GM18505 (cell line): ENCODE data around the gene MACROD2.
A peak's percentile ranks its signal among the peaks of the same experiment; 100 is the strongest.

Experiments
- ATAC-seq: cut with Tn5 transposase; IDR thresholded peaks from one replicate; pipeline ENCODE4 v1.9.1; 2021; ENCODE audit not compliant: unreplicated experiment
- POLR2A ChIP-seq: IDR thresholded peaks from 4 replicates; pipeline ENCODE4 v1.6.1; 2011; ENCODE audit warnings: borderline replicate concordance; ENCODE audit not compliant: insufficient read depth, insufficient read length; ENCODE audit errors: extremely low read depth

MACROD2 gene

DNA sequence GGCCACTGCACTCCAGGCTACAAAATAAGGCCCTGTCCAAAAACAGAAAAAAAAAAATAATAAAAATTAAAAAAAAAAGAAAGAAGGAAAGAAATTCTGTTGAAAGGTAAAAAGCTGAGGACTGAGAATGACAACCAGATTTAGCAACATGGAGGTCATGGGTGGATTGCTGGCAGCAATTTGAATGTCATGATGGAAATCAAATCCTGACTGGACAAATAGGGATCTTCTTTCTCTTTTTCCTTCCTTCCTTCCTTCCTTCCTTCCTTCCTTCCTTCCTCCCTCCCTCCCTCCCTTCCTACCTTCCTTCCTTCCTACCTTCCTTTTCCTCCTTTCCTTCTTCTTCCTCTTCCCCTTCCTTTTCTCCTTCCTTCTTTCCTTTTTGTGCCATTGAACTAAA, 895.4 kb downstream of the MACROD2 start:
- TF ChIP-seq POLR2A: no peak
- no peak for ATAC-seq

DNA sequence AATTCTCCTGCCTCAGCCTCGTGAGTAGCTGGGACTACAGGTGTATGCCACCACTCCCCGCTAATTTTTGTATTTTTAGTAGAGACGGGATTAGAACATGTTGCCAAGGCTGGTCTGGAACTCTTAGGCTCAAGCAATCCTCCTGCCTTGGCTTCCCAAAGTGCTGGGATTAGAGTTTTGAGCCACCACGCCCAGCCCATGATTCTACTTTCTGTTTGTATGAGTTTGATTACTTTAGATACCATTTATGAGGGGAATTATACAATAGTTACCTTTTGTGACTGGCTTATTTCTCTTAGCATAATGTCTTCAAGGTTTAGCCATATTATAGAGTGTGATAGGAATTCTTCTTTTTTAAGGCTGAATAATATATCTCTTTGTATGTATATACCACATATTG, 897.5 kb downstream of the MACROD2 start:
- ATAC-seq: no peak
- no peak for TF ChIP-seq POLR2A

DNA sequence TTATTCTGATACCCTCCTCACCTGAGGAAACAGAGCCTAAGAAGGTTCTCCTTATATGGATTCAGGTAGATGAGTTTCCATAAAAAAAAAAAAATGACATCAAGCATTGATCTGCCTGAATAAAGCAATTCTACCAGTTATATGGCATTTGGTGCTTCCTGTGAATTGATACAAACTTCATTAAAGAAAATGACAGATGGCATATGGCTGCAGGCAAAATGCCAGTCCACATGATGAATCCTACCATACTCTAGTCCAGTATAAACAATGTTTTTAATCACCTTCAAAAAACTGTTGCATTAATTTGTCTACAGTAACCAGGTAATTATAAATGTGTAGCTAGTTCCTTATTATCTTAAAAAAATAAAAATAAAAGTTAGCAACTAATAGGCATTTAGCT, 901.3 kb downstream of the MACROD2 start:
- no peak for ATAC-seq
- TF ChIP-seq POLR2A: no peak

DNA sequence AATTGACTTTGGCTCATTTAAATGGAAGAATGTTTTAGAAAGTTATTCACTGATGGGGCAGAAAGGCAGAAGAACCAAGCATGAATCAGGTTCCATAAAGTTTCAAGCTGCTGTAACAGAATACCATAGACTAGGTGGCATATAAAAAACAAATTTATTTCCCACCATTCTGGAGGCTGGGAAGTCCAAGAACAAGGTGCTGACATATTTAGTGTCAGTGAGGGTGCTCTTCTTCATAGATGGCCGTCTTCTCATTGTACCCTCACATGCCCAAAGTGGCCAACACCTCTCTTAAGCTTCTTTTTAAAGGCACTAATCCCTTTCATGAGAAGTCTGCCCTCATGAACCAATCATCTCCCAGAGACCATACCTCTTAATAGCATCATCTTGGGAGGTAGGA, 902.3 kb downstream of the MACROD2 start:
- TF ChIP-seq POLR2A: no peak
- ATAC-seq: no peak

DNA sequence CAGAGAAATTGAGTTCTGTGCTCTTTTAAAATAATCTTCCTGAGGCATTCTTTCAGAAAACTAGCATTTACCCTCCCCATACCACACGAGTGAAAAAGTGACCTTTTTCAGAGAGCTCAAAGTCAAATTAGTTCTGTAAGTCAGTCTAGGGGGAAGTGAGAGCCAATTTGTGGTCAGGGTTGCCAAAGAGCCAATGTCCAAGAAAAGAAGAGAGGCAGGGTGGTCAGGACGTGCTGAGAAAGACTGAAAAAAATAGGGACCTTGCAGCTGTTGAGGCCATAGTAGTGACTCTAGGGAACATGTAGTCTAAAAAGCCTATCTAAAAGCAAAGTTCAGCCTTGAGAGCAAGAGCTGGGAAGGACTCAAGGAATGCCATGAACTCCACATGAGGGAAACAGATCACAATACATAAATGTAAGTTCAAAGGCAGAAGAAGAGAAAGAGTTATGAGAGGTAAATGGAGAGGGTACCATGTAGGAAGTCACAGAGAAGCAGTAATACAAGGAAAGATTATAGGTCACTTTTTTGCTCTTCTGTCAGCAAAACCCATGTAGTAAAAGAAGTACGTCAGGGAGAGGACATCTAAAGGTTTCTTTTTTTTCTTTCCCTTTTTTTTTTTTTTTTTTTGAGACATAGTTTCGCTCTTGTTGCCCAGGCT, 907.2 kb downstream of the MACROD2 start:
- TF ChIP-seq POLR2A: no peak
- peak; percentile 89 for ATAC-seq

DNA sequence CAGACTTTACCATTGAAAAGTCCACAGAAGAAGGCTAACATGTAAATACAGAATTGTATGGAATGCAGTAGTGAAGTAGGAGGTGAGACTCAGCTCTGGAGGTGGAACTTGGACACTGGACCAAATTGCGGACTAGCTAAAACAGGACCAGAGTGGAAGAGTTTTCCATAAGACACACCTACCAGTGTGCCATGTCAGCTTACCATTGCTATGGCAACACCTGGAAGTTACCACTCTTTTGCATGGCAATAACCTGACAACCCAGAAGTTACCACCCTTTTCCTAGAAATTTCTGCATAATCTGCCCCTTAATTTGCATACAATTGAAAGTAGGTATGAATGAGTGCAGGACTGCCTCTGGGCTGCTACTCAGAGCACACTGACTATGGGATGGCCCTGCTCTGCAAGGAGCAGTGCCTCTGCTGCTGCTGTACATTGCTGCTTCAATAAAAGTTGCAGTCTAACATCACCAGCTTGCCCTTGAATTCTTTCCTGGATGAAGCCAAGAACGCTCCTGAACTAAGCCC, 911.7 kb downstream of the MACROD2 start:
- no peak for ATAC-seq
- TF ChIP-seq POLR2A: no peak

DNA sequence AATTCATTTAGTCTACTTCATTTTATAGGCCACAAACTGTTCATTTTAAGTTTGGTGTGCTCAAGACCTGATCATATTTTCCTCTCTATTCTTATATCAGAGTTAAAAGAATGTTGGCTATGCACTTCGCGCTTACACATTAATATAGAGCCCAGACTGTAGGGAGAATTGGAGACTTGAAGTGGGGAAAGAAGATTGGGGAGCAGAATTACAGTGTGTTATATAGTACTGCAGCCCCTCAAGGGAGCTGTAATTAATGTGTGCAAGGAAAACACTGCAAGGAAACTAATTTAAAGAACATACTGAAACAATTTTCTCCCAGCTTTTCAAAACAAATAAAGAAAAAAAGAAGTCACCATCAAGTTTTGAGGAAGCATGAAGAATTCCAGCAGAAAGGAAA, 914.8 kb downstream of the MACROD2 start:
- TF ChIP-seq POLR2A: no peak
- ATAC-seq: no peak

DNA sequence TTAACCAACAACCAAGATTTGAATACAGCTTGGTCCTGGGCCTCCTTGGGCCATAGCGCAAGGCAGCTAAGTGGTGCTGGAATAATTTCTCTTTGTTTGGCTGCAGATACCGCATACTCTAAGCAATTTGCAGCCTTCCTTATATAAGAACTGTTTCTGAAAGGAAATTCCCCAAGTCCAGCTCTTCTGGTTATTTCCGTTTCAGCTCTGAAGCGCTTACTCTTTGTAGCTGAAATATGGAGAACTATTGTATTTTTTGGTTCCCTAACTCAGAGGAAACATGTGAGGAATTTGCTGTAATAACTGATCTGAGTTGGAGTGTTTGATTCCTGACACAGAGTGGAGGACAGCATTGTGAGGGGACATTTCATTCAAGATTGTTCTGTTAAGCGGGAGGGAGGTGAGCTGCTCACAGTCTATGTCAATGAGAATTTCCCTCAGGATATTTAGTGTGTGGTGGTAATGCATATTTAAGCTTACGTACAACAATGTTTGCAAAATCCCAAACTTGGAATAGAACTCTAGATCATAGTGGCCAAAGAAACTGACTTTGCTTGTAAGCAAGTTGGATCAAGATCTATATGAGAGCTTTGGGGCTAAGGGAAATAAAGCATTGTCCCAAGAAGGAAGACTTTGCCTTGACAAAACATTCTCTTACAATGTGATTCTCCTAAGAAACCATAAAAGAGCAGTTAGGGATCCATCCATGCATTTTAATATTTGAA, 918.7 kb downstream of the MACROD2 start:
- no peak for ATAC-seq
- TF ChIP-seq POLR2A: no peak

DNA sequence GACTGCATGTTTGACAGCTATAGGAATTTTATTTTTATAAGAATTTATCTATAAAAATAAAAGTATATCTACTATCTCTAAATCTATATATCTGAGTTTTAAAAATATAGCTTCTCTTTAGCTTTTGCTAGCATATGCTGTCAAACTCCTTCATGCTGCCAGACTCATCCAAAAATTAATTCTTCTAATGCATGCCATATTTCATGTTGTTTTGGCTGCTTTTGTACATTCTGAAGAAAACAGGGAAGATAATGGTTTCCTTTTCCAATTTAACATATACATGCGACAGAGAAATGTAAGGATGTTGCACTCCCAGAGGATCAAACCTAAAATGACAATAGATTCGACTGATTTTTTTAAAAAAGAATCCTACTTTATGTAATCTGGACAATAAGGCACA, 919.3 kb downstream of the MACROD2 start:
- no peak for TF ChIP-seq POLR2A
- ATAC-seq: no peak

DNA sequence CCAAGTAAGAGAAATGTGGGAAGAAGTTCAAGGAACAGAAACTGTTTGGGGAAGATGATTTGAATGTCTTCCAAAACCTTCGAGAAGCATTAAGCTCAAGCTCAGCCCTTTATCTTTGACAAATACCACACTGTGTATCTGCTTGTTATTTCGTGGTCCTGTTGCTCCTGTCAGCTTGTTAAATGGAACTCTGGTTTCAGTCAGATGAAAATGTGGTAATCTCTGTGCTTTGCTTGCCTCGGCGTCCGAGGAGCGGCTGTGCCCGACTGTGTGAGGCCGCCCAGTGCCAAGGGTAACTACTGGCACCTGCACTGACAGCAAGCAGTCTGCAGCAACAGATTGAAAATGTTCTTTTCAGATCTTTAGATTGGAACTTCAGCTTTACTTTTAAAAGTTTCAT, 920.0 kb downstream of the MACROD2 start:
- ATAC-seq: no peak

DNA sequence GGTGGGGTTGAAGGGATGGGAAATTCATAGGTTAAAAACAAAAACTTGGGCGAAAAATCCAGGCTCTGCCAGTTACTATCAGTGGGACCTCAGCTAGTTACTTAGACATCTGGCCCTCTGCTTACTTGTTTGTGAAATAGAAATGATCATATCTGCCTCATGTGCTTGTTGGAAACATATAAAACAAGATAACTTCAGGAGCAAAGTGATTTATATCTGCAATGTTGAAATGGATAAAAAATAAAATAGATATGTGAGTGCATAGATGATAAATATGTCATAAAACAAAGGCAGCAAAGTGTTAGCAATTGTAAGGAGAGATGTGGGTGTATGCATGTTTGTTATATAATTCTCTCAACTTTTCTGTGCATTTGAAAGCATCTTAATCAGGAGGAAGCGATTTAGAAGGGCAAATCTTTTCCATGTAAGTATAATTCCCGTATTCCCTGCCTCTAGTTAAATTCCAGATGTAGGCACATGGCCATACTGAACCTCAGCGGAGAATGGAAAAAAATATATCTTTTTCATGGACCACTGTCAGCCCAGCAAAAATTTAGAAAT, 921.1 kb downstream of the MACROD2 start:
- no peak for ATAC-seq
- TF ChIP-seq POLR2A: no peak

More for the DNA sequence above, 920.0 kb downstream of the MACROD2 start:
- TF ChIP-seq POLR2A: no peak

DNA sequence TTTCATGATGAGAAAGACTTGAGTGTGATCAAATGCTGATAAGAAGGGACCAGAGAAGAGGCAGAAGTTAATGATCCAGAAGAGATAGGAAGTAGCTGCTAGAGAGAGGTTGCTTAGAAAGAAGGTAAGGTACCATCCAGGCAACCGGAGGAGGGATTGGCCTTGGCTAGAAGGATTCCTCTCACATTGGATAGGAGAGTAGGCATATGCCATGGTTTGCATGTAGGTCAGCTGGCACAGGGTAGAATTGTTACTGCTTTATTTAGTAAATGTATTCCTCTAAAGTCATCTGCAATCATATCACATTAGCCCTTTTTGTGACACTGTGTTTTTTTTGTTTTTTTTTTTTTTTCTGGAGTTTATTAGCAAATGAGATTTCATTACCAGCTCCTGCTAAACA, 923.0 kb downstream of the MACROD2 start:
- no peak for TF ChIP-seq POLR2A
- no peak for ATAC-seq

DNA sequence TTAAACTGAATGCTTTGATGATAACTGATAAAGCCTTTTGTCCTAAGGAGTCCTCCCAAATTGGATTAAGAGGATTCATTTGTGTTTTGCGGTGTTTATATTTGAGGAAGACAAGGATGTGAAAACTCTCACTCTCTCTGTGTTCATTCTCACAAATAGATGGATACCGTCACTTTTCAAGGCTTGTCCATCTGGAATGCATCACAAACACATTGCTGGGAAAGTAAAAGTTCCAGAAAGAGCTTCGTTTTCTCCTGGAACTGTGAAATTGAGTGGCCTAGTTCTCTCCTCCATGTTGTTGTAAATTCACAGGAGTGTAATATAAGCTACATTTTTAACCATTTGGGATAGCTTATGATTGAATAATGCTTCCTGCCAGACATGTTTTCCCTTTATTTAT, 923.7 kb downstream of the MACROD2 start:
- no peak for ATAC-seq
- TF ChIP-seq POLR2A: no peak
